B cell (primary cell): ENCODE results near the gene TRIM24. TPM values are rescaled to one million over a fixed set of nuclear protein-coding genes. Genes with fewer than 3 reads are reported as not detected.

Experiments
- ATAC-seq: fragments of 200-7000 bp; cut with Tn5 transposase; one replicate; pipeline ENCODE4 v1.10.0; 2021; ENCODE audit warnings: low read depth, mild to moderate bottlenecking, moderate number of reproducible peaks, moderate library complexity
- CTCF ChIA-PET: fragments of 350-600 bp; sonication (Branson Sonifier 250); formaldehyde crosslinking; loops from one replicate; lab custom pipeline; 2021; ENCODE audit warnings: antibody characterized with exemption, inconsistent platforms; lab: Charles Lee
- POLR2A ChIA-PET: fragments of 350-600 bp; sonication (Branson Sonifier 250); formaldehyde crosslinking; loops from one replicate; lab custom pipeline; 2021; ENCODE audit warnings: antibody characterized with exemption; lab: Charles Lee
- DNase-seq: peaks from one replicate; pipeline ENCODE4 v3.0.0; 2013
- H2AFZ ChIP-seq: 2 replicates; pipeline ENCODE4 v1.6.1; 2012; ENCODE audit warnings: mild to moderate bottlenecking, low read depth, low read length; ENCODE audit not compliant: insufficient read depth, poor library complexity, severe bottlenecking
- H3K27ac ChIP-seq, 2 donors: 1 replicate in 1 of 2; 2 replicates in 1 of 2; pipeline ENCODE4 v1.5.1; 2012 to 2013; ENCODE audit warnings: low read length in 2 of 2, mild to moderate bottlenecking in 2 of 2, moderate library complexity in 1 of 2
- H3K27me3 ChIP-seq, 4 experiments: fragments of 200-600 bp in 1 of 4; sonication (generic) in 1 of 4; replicated peaks in 1 of 4; 1 replicate in 2 of 4; 2 replicates in 2 of 4; pipeline versions ENCODE4 v1.6.1 to v1.7.0; 2013 to 2016; ENCODE audit warnings: low read length in 3 of 4, mild to moderate bottlenecking in 2 of 4, mixed read lengths in 1 of 4, moderate library complexity in 1 of 4; ENCODE audit not compliant: insufficient read depth in 4 of 4, control insufficient read depth in 3 of 4; ENCODE audit errors: control extremely low read depth in 1 of 4
- H3K36me3 ChIP-seq, 2 experiments: replicated peaks in 1 of 2; 1 replicate in 1 of 2; 2 replicates in 1 of 2; pipeline versions ENCODE4 v1.6.1 to v1.7.1; 2013; ENCODE audit warnings: low read length in 1 of 2; ENCODE audit not compliant: insufficient read depth in 2 of 2, control insufficient read depth in 1 of 2; ENCODE audit errors: control extremely low read depth in 1 of 2, extremely low read depth in 1 of 2
- H3K4me1 ChIP-seq, 2 donors: fragments of 200-600 bp in 1 of 2; sonication (generic) in 1 of 2; 1 replicate in 1 of 2; 2 replicates in 1 of 2; pipeline versions ENCODE4 v1.5.1 to v1.6.1; 2013 to 2017; ENCODE audit warnings: low read length in 2 of 2; ENCODE audit not compliant: control insufficient read depth in 2 of 2, insufficient read depth in 2 of 2
- H3K4me2 ChIP-seq: replicated peaks from 2 replicates; pipeline ENCODE3; 2012; ENCODE audit warnings: mild to moderate bottlenecking, low read depth, low read length; ENCODE audit not compliant: poor library complexity, severe bottlenecking
- H3K4me3 ChIP-seq, 5 experiments: fragments of 200-600 bp in 1 of 5; sonication (generic) in 1 of 5; 1 replicate in 3 of 5; 2 replicates in 2 of 5; pipeline versions ENCODE4 v1.5.1 to v1.7.0; 2011 to 2016; ENCODE audit warnings: low read length in 4 of 5, mild to moderate bottlenecking in 4 of 5, low read depth in 2 of 5, control low read depth in 1 of 5, moderate library complexity in 1 of 5; ENCODE audit not compliant: insufficient read depth in 1 of 5; ENCODE audit errors: control extremely low read depth in 1 of 5, extremely low read depth in 1 of 5
- H3K79me2 ChIP-seq: fragments of 200-600 bp; sonication (generic); one replicate; pipeline ENCODE4 v1.6.0; 2016; ENCODE audit warnings: low read length; ENCODE audit not compliant: control insufficient read depth, insufficient read depth
- H3K9ac ChIP-seq: fragments of 200-600 bp; sonication (generic); 2 replicates; pipeline ENCODE4 v1.6.1; 2017; ENCODE audit warnings: mild to moderate bottlenecking, low read length, moderate library complexity
- H3K9me3 ChIP-seq, 3 donors: one replicate each; pipeline versions ENCODE4 v1.6.1 to v1.7.1; 2013; ENCODE audit warnings: low read length in 2 of 3; ENCODE audit not compliant: control insufficient read depth in 2 of 3, insufficient read depth in 1 of 3; ENCODE audit errors: control extremely low read depth in 1 of 3
- H4K20me1 ChIP-seq: 2 replicates; pipeline ENCODE4 v1.6.0; 2012; ENCODE audit warnings: mild to moderate bottlenecking, low read length; ENCODE audit not compliant: insufficient read depth, control insufficient read depth, poor library complexity, severe bottlenecking
- H3K27ac Mint-ChIP-seq: one replicate; pipeline ENCODE4 v1.8.0; 2021; ENCODE audit warnings: mixed read lengths
- H3K27me3 Mint-ChIP-seq: one replicate; pipeline ENCODE4 v1.8.0; 2021; ENCODE audit warnings: mixed read lengths
- H3K4me1 Mint-ChIP-seq: one replicate; pipeline ENCODE4 v1.8.0; 2021; ENCODE audit warnings: mixed read lengths
- H3K4me3 Mint-ChIP-seq: one replicate; pipeline ENCODE4 v1.8.0; 2021; ENCODE audit warnings: mixed read lengths
- H3K9me3 Mint-ChIP-seq: one replicate; pipeline ENCODE4 v1.8.0; 2022; ENCODE audit warnings: mixed read lengths; ENCODE audit not compliant: insufficient read depth
- EZH2 ChIP-seq: IDR thresholded peaks from 2 replicates; pipeline ENCODE4 v1.6.1; 2012; ENCODE audit warnings: borderline replicate concordance, low read depth, mild to moderate bottlenecking, moderate library complexity, low read length; ENCODE audit not compliant: insufficient read depth, poor library complexity, severe bottlenecking
- WGBS: methylation state at CpG from one replicate; pipeline ENCODE4 v1.1.5; 2013; ENCODE audit warnings: missing lambda C conversion rate; ENCODE audit not compliant: insufficient coverage; 5-methylcytosine and 5-hydroxymethylcytosine counted together
- intact Hi-C: fragments of 100-400 bp; cut with micrococcal nuclease; formaldehyde crosslinking; loops from one replicate; pipeline ENCODE4 v1.10.0; 2022
- polyA plus RNA-seq: library from polyadenylated mRNA; depleted of rRNA; stranded (reverse); fragments of >200 nt; gene quantifications from 2 replicates; pipeline ENCODE4 v1.2.3, GENCODE V29; 2012
- total RNA-seq, 2 donors: library from RNA; stranded (reverse); fragments of 120-200 nt in 1 of 2; gene quantifications; 1 replicate in 1 of 2; 2 replicates in 1 of 2; pipeline versions ENCODE4 v1.2.3 to v1.2.4, GENCODE V29; 2013 to 2022
- TF ChIP-seq, protein P1 (sequence below): fragments of 200-600 bp; IDR thresholded peaks from one replicate; pipeline ENCODE4 v1.8.0; 2022; ENCODE audit warnings: antibody characterized with exemption, mild to moderate bottlenecking

TRIM24 gene
- total and polyA plus RNA-seq, 2 donors (not counting 1 experiment from before 2014, with no cell fraction given), result 3.7 to 18.7 TPM

DNA sequence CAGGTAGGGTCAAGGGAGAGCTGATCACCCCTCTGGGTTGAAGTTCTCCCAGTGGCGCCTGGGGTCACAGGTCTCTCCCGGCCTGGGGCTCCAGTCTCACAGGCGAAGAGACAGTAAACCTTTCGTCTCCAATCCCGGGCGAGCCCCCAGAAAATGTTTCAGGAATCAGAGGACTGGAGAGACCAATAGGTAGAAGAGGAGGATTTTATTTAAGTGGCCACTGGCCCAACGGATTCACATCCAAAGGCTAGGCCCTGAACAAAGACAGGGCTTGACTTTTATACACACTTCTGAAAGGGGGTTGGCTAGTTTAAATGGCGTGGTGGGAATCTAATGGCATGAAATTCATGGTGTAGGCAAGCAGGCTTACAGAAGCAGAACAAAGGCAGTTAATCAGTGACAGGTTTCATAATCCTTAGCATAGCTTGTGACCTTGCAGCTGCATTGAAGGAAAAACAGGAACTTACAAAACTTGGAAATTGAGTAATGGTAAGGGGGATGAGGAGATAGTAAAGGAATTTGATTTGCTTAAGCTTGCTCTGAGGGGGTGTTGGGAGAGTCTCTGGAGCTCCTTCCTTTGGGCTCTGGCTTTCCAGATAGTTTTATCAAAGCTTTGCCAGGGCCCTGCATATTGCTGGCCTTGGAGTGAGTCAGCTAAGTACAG lies 105.5 kb downstream of the TRIM24 start:
- Mint-ChIP-seq H3K9me3 (peaks cover 21% of the 10 kb centered on the region), H3K4me3 (no peak overlapping the region)
- no peak overlapping the region for H3K4me2 ChIP-seq

DNA sequence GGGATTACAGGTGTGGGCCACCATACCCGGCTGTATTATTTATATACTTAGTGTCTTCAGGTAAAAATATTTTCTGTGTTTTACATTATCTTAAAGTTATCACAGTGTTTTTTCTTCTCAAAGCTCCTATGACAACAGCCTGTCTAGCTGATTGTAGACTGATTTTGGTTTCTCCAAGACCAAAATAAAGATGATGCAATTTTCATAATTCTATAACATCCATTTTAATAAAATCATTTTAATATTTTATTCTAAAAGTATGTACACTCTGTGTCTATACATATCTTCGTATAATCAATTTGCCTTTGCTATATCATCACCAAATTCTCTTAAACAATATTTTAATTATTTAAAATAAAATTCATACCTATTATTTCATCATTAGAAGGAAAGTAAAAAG lies 108.6 kb downstream of the TRIM24 start:
- H3K27me3 ChIP-seq, result no peaks in the 10 kb centered on the region
- H3K27ac Mint-ChIP-seq, result no peak overlapping the region
- no peaks in the 10 kb centered on the region for H4K20me1 ChIP-seq
- H3K4me3 Mint-ChIP-seq, result no peak overlapping the region
- intact Hi-C loops, result no loop called here
- H3K36me3 ChIP-seq, result peaks cover 3 to 45% of the 10 kb centered on the region in 2 experiments
- H3K4me1 ChIP-seq, result no peaks in the 10 kb centered on the region
- no peak overlapping the region for H3K9ac ChIP-seq
- peaks cover 10% of the 10 kb centered on the region for H3K9me3 Mint-ChIP-seq
- no peak overlapping the region for H3K4me2 ChIP-seq
- WGBS, result no CpG with 5 or more reads among the region's 2 CpGs
- H3K9me3 ChIP-seq, result peaks cover 0 to 31% (median 28%) of the 10 kb centered on the region in 3 donors
- no peak overlapping the region for H2AFZ ChIP-seq
- TF ChIP-seq, protein P1, sequence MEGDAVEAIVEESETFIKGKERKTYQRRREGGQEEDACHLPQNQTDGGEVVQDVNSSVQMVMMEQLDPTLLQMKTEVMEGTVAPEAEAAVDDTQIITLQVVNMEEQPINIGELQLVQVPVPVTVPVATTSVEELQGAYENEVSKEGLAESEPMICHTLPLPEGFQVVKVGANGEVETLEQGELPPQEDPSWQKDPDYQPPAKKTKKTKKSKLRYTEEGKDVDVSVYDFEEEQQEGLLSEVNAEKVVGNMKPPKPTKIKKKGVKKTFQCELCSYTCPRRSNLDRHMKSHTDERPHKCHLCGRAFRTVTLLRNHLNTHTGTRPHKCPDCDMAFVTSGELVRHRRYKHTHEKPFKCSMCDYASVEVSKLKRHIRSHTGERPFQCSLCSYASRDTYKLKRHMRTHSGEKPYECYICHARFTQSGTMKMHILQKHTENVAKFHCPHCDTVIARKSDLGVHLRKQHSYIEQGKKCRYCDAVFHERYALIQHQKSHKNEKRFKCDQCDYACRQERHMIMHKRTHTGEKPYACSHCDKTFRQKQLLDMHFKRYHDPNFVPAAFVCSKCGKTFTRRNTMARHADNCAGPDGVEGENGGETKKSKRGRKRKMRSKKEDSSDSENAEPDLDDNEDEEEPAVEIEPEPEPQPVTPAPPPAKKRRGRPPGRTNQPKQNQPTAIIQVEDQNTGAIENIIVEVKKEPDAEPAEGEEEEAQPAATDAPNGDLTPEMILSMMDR, result no peak
- TF ChIP-seq EZH2, result no peak
- no peak overlapping the region for H3K27ac ChIP-seq
- H3K27me3 Mint-ChIP-seq, result no peaks in the 10 kb centered on the region
- ChIA-PET POLR2A (no interaction called here), CTCF (no interaction called here)
- H3K4me3 ChIP-seq, result no peak overlapping the region
- ATAC-seq (no peak), DNase-seq (no peak)
- H3K4me1 Mint-ChIP-seq, result no peaks in the 10 kb centered on the region
- H3K79me2 ChIP-seq, result no peaks in the 10 kb centered on the region

More for the DNA sequence above, 105.5 kb downstream of the TRIM24 start:
- no peaks in the 10 kb centered on the region for H3K27me3 Mint-ChIP-seq
- peaks cover 5 to 47% of the 10 kb centered on the region in 2 experiments for H3K36me3 ChIP-seq
- H4K20me1 ChIP-seq, result no peaks in the 10 kb centered on the region
- no peak overlapping the region for H3K4me3 ChIP-seq
- no peaks in the 10 kb centered on the region for H3K4me1 ChIP-seq
- TF ChIP-seq EZH2, result no peak
- TF ChIP-seq, protein P1, result no peak
- DNase-seq (no peak), ATAC-seq (no peak)
- whole genome bisulfite sequencing, result 100% methylated on average over 8 of the region's 8 CpGs
- ChIA-PET POLR2A (no interaction called here), CTCF (no interaction called here)
- no peak overlapping the region for H2AFZ ChIP-seq
- H3K79me2 ChIP-seq, result no peaks in the 10 kb centered on the region
- H3K9ac ChIP-seq, result no peak overlapping the region
- peaks cover 1 to 53% (median 51%) of the 10 kb centered on the region in 3 donors for H3K9me3 ChIP-seq
- intact Hi-C loops, result no loop called here
- H3K4me1 Mint-ChIP-seq, result no peaks in the 10 kb centered on the region
- H3K27ac Mint-ChIP-seq, result no peak overlapping the region
- H3K27ac ChIP-seq, result no peak overlapping the region
- no peaks in the 10 kb centered on the region for H3K27me3 ChIP-seq
